ENCODE results near the gene MFSD6L.

MFSD6L gene

GRCh38 chr17:8839410-8839935 lies 40.3 kb upstream of the MFSD6L start:
- H3K4me3 ChIP-seq (ENCODE audit: low read depth, low read length) = no peak overlapping the region
- TF ChIP-seq CTCF (IDR thresholded peaks at IDR 0.05; ENCODE audit: borderline replicate concordance, insufficient read depth, low read depth, low read length) = no peak

GRCh38 chr17:8838551-8839095 lies 39.5 kb upstream of the MFSD6L start:
- TF ChIP-seq CTCF (IDR thresholded peaks at IDR 0.05; ENCODE audit: borderline replicate concordance, insufficient read depth, low read depth, low read length) = no peak
- H3K4me3 ChIP-seq (ENCODE audit: low read depth, low read length) = no peak overlapping the region

GRCh38 chr17:8837563-8838075 lies 38.5 kb upstream of the MFSD6L start:
- TF ChIP-seq CTCF (IDR thresholded peaks at IDR 0.05; ENCODE audit: borderline replicate concordance, insufficient read depth, low read depth, low read length) = no peak
- no peak overlapping the region for H3K4me3 ChIP-seq (ENCODE audit: low read depth, low read length)

GRCh38 chr17:8836821-8837562 lies 37.8 kb upstream of the MFSD6L start:
- no peak overlapping the region for H3K4me3 ChIP-seq (ENCODE audit: low read depth, low read length)
- no peak for TF ChIP-seq CTCF (IDR thresholded peaks at IDR 0.05; ENCODE audit: borderline replicate concordance, insufficient read depth, low read depth, low read length)

GRCh38 chr17:8835631-8836364 lies 36.6 kb upstream of the MFSD6L start:
- no peak for TF ChIP-seq CTCF (IDR thresholded peaks at IDR 0.05; ENCODE audit: borderline replicate concordance, insufficient read depth, low read depth, low read length)
- no peak overlapping the region for H3K4me3 ChIP-seq (ENCODE audit: low read depth, low read length)

GRCh38 chr17:8835106-8835505 lies 35.9 kb upstream of the MFSD6L start:
- H3K4me3 ChIP-seq (ENCODE audit: low read depth, low read length) = no peak overlapping the region
- no peak for TF ChIP-seq CTCF (IDR thresholded peaks at IDR 0.05; ENCODE audit: borderline replicate concordance, insufficient read depth, low read depth, low read length)
